HT-29 (cell line): ENCODE data around the gene RCBTB2. TPM values are rescaled to one million over a fixed set of nuclear protein-coding genes. Genes with fewer than 3 reads are reported as not detected.
A peak's percentile ranks its signal among the peaks of the same experiment; 100 is the strongest.
"Not testable (repeated sequence)": the region's sequence is repeated elsewhere in the genome, so short reads cannot be mapped to it uniquely, and the experiment has no call there.

Experiments used
- DNase-seq: peaks from one replicate; pipeline ENCODE4 v3.0.0-alpha.2; 2015; ENCODE audit warnings: low spot score
- total RNA-seq: library from RNA; depleted of rRNA; stranded (reverse); fragments of >200 nt; shearing (Covaris generic); gene quantifications from 2 replicates; pipeline ENCODE4 v1.2.3, GENCODE V29; 2014; rRNA removed

RCBTB2 gene
- total RNA-seq: 1.0 and 2.9 TPM in 2 replicates

DNA sequence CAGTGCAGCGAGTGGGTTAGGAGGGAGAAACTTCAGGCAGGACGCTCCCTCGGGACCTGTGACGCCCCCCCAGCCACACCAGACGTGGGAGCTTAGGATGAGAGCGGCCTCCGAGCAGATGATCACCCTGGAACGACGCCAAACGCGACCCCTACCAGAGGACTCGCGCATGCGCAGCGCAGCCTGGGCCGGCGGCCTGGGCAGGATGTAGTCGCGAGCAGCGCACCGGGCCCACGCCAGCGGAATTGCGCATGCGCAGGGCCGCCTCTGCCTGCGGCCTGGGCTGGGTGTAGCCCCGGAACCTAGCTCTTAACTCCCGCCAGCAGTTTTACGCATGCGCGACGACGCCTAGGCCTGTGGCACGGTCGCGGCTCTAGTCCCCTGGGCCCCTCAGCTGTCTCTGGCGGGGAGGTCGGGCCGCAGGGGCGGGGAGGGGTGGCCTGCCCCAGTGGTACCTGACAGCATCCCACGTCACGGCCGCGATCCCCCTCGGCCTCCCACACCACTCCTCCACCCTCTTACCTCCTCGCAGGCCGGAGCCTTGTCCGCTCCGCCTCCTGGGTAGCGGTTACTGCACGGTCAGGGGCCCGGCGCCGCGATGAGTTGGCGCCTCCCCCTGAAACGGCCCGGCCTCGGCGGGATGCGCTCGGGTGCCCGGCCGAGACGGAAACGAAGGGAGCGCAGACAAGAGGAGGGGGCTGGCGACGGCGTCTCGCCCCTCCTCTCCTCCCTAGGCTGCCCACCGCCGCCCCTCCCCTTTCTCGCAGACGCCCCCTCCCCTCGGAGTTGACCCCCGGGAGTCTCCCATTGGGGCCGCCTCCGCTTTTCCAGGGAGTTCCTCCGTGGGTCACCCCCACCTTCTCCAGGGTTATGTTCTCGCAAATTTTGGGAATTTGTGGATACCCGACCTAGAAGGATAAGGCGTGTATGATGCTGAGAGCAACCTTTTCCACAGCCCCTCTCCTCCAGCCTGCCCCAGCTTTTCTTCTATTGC lies at the start of gene RCBTB2:
Gene RCBTB2, minus strand, starts transcription at position 575 of the 994 bp plus-strand sequence. CDS start 11,141 bp downstream, outside the sequence.
- DNase-seq: peak; percentile 99

DNA sequence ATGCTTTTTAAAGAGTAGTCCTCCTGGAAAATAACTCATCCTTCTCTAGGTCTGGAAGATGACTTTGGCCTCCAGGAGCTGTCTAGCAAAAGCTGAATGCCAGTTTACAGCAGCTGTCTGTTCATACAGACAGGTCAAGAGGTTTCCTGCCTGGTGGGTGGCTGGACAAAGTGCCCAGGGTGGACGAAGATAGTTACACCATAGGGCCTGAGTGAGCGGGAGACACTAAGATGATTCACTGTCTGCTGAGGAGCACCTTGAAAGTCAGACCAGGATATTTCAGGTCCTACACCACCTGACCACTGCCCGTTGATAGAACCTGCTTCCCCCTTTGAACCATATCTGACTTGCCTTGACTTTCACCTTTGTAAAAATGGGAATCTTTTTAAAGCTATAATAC lies 49.2 kb upstream of the RCBTB2 start:
- DNase-seq: no peak

DNA sequence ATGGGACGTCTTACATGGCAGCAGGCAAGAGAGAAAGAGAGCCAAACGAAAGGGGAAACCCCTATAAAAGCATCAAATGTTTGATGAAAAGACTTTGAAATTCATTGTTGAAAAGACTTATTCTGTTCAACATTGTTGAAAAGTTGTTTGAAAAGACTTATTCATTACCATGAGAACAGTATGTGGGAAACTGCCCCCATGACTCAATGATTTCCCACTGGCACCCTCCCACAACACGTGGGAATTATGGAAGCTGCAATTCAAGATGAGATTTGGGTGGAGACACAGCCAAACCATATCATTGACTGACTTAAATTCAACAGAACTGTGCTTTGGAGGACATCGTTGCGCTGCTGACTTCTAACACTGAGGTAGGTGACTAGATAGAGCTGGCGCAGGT lies 48.0 kb upstream of the RCBTB2 start:
- DNase-seq: no peak

DNA sequence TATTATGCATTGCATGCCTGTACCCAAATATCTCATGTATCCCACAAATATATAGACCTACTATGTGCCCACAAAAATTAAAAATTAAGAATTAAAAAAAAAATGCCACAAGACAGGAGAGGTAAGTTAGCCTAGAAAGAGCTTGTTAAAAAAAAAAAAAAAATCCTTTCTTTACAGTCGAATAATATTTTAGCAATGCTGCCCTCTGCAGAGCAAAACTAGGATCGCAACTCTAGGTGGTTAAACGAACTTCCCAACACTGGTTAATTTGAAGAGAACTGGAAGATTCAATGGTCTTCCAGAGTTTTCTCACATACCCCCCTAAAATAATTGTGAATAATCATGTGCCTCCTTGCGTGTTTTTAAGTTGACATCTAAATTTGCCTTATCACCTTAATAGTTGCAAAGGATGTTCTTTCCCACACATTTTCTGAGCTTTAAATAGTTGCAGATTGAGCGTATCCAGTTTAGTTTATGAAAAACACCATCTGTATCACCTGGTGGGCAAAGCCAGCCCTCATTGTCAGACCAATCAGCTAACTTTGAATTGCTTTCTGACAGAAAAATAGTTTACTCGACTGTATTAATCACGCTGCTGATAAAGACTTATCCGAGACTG lies 47.4 kb upstream of the RCBTB2 start:
- peak; percentile 94 for DNase-seq

DNA sequence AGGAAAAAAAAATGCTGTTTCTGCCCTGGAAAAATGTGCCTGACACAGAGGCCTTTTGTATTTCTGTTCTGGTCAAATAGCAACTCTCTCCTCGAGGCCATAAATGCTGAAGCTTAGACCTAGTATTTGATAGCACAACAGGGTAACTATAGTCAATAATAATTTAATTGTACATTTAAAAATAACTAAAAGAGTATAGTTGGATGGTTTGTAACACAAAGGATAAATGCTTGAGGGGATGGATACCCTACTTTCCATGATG lies 47.0 kb upstream of the RCBTB2 start:
- DNase-seq: not testable (repeated sequence)

DNA sequence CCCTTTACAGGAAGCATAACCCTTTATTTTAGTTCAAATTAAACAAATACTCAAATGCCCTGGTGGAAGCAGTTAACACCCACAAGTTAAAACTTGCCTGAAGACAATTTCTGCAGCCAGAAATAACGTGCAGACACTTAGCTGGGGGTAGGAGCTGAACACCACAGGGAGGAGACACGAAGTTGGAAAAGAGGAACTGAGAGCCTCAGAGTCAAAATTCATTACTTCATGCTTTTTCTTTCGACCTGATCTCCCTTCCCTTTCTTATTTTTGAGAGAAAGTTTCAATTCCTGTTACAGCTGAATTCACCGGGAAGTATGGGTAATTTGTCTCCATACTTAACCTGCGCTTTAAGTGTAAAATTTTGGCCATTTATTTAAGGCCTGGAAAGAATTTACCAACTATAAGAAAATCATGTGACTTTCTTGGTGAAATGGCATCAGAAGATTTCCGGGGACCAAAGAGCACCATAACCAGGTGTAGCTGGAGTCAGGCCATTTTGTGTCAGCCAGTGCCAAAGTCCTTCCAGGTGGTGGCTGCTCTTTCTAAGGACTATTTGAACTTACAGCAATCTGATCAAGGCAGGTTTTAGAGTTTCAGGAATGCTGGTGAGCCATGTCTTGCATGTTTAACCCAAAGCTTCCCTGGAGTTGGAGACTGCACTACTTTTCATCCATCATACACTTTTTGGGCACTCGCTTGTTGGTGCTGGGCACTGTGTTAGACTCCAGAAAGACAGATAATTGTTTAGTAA lies 46.5 kb upstream of the RCBTB2 start:
- no peak for DNase-seq

DNA sequence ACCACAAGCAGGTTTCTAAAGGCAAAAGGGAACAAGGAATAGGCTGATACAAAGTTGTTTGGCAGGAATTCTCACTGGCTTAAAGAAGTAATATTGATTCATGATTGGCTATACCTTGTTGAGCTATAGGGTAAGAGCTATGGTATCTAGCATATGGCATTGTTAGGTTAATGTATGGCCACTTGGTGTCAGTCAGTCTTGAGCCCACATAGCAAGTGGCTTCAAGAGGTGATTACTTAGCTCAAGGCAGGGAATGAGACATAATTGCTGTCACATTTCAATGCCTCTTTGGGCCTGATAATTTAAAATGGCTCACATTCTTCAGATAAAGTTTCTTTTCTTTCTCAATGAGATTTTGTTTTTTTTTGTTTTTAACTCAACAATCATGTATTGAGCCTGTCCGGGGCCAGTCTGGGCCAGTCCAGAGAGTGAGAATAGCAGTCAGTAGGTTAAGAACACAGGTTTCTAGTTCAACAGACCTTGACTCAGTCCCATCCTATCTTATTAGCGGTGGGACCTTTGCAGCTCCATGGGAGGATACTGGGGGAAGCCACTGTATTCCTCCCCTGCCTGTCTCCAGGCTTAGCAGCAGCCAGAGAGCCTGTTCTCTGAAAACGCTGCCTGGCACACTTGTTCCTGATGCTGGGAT lies 45.8 kb upstream of the RCBTB2 start:
- DNase-seq: no peak

DNA sequence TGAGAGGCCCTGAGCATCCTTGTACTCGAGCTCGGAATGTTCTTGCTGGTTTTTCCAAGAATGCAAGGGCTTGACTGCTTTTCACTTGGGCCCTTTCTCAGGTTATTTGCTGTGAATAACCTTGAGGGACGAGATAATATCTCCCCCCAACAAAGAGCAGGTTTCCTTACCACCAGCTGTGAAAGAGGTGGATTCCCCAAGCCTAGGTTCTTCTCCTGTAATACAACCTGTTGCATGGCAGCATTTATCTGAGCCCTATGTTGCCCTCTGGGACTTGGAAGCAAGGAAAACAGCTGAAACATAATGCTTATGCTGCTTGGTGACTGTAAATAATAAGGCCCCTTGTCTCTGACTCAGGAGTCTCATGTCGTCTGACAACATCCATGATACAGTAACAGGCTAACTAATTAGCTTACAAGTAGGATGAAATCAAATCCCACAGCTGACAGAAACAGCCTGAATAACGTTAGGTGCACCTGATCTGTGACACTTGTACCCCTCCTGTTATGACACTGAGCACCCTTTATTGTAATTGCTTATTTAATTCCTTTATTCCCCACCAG lies 43.6 kb upstream of the RCBTB2 start:
- no peak for DNase-seq

DNA sequence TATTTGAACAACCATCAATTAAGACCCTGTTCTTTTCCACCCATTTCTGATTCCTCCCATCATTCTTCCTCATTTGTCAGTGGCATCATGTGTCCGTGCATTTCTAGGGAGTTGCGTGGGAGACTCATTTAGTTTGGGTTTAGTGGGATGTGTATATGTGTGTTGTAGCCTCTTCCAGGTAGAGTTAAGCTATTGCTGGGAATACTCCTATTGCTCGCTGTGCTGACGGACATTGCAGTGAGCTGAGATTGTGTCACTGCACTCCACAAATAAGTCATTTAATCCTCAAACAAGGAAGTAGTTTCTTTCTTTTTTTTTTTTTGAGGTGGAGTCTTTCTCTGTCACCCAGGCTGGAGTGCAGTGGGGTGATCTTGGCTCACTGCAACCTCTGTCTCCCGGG lies 42.2 kb upstream of the RCBTB2 start:
- DNase-seq: no peak

DNA sequence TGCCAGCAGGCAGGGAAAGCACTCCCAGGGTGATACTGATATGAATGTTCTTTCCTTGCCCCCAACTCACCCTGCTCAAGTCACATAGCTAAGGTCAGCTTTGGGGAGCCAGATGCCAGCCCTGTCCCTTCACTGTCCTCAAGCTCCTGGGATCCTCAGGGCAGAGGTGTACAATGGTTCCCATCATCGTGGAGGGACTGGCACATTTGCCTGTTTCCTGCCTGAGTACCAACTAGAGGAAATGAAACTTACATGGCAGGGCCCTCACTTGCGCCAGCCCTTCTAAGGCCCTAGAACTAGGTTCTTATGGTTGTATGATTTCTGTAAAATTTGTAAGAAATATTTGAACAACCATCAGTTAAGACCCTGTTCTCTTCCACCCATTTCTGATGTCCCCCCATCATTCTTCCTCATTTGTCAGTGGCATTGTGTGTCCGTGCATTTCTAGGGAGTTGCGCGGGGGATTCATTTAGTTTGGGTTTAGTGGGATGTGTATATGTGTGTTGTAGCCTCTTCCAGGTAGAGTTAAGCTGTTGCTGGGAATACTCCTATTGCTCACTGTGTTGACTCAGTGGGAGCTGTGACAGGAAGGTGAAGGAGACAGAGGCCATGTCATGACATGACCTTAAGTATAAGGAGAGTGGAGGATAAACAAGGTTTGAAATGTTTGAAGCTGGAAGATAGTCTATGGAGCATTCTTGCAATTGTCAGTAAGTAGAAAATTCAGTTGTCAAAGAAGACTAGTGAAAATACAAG lies 41.3 kb upstream of the RCBTB2 start:
- no peak for DNase-seq

DNA sequence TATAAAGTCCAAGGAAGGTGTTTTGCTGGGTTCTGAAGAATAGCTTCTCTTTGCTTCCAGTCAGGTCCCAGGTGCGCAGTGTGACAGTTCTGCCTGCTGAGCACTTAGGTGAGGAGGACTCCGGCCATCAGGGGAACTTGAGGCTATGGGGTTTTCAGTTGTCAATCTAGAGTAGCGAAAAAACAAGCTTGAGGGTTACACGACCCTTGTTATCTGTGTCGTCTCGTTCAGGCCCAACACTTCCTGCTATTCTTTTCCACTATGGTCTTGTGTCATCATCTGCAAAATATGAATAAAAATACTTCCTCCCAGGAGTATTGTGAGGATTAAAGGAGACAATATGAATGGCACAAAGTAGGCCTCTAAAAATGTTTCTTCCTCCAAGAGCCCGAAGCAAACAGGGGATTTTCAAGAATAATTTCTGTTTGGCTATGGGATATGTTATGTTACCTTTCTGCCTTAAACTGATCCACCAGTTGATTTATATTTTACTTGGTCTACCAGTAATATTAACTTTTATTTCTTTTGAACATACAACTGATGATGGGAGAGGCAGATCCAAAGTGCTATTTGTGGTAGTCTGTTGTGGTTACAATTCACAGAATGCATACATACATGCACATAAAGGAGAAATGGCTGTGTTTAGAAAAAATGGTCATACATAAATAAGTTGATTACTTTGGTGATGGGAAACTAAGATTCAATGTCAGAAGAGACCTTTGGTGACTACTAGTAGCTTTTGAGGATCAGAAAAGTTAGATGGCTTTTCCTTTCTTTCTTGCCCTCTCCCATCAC lies 40.5 kb upstream of the RCBTB2 start:
- DNase-seq: no peak

DNA sequence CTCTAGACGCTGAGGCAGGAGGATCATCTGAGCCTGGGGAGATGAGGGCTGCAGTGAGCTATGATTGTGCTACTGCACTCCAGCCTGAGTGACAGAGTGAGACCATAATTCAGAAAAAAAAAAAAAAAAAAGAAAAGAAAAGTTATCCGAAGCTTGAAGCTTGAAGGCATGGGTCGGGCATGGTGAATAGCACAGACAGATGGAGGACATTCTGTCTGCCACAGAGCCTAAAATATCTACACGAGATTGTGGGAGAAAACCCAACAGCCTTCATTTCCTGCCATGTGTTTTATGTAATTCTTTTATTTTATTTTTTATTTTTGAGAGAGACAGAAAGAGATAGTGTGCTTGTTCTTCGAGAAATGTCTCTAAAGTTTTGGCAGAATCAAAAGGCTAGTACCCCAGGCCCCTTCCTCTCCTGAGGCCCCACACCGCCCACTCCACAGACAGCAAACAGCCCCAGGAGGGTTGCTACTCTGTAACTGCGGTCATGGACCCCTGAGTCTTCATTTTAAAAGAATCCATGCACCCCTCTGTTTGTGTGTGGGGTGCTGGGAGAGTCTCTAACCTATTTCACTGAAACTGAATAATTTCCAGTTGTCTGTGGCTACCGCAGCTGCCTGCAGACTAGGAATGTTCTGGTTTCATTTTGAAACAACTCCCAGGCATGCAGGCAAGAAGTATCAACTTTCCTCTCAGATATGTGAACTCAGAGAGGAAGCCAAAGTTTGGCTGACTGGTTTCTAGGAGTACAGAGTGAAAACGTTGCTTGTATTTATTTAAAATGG lies 38.4 kb upstream of the RCBTB2 start:
- DNase-seq: no peak

DNA sequence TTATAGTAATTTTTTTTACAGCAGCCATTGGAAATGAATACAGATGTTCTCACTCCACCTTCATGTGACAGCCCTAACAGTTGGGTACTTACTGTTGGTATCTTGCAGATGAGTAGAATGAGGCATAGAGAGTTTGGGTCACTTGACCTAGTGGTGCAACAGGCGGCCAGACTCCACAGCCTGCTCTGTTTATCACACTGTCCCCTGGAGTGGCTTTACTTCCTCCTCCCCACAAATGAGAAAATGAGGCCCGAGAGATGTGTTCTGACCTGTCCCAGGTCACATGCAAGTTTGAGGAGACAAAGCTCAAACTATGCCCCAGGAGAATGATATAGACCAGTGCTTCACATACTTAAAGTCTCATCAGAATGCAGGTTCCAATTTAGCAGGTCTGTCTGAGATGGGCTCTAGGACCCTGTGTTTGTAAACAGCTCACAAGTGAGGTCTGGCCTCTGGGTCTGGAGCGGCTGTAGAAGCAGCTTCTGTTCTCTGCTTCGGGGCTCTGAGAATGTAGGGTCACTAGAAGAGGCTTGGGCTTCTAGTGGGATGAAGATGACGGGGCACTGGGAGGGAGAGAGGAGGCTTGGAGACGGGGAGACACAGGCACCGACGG lies 37.4 kb upstream of the RCBTB2 start:
- no peak for DNase-seq

DNA sequence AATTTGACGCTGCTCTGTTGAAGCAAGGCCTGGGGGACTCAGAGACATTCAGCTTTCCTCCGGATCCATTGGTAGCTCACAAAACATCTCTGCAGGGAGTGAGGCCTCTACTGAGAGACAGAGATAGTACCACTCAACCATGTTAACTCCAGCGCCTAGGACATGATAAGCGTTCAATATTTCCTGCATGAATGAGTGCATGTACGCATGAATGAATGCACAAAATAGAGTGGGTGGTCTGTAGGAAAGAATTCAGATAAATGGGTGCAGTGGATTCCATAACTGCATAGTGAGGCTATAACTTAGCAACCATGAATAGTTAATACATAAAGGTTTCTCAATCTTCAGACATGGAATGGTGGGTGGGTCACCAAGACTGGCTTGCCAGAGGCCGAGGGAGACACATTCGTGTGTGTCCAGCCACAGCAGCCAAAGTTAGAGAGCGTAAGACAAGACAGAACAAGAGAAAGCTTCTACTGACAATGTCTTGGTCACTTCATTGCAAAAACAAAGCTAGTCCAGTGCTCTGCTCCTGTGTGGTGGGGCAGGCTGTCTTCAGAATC lies 36.3 kb upstream of the RCBTB2 start:
- DNase-seq: no peak

DNA sequence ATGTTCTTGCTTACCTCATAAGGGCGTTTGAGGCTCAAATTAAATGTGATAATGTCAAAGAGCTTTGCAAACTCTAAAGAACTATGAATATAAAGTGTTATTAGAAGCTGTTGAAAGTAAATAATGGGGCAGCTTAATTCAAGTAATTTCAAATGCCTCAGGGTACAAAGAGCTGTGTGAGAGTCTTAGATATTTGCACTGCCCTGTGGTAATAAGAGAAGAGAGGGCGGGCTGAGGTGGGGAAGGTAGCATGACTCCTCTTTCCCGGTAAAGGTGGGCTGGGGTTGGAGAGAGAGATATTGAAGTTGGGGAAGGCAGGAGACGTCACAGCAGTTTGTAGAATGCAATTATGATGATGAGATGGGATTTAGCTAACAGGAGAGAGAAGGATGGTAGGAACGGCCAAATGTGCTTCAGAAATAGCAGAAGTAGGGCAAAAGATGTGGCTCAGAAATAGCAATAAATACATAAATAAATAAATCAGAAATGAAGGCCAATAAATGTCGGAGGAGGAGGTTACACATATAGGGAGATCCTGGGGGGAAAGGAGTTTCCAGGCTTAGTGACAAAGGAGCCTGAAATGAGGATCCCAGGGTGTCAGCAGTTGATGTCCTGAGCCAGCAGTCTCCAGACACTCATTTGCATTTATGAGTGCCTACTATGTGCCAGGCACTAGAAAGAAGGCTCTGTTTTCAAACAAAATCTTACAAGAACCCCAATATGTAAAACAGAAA lies 35.7 kb upstream of the RCBTB2 start:
- DNase-seq: no peak

DNA sequence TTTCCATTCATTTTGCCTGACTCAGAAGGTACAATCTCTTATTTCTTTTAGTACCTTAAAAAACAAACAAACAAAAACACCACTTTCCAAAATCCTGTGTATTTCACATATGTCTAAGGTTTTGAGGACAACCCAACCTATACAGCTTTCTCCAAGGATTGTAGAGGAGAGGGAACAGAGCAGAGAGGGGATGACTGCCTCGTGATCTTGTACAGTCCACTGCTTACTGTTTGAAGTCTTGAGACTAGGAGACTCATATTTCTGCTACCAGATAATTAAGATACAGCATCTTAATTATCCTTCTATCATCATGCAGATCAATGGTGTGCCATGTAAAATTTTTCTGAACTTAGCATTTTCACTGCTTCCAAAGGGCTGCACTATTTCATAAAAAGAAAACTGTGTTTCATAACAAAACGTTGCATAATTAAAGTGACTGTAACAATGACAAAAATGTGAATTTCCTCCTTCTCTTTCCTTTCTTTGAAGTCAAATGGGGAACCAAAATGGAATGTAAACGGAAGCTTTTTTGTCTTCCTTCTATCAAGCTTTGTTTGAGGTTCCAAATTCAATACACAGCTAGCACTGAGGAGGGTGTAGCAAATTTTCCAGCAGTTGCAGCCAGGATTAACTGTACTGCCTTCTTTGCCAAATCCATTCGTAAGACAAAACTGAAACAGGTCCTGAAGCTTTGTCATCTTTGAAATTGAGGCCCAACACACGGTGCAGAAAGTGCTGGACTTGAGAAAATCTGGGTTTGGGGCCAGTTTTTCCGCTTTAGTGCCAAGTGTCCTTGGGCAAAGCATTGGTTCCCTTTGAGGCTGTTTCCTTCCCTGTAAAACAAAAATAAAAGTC lies 34.9 kb upstream of the RCBTB2 start:
- DNase-seq: no peak

DNA sequence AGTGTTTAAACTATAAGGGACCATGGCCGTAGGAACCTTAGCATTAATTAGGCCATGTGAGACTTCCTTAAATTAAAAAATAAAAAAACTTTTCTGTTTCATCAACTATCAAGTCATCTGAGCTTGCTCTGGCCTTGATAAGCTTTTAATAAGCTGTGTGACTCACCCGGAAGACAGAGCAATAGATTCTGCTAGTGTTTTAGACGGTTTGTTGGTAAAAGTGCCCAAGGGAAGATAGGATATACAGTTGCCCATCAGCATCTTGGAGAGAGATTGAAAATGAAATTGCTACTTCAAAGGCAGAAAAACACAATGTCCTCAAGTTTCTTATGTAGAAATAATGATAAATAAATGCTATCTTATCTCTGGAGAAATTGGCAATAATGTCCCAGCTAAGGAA lies 31.2 kb upstream of the RCBTB2 start:
- no peak for DNase-seq
